Endodermal cell (in vitro differentiated cells): ENCODE data around the gene EAF2. TPM values are rescaled to one million over a fixed set of nuclear protein-coding genes. Genes with fewer than 3 reads are reported as not detected.

Experiments
- DNase-seq: peaks from one replicate; pipeline ENCODE4 v3.0.0-alpha.2; 2017
- H3K27ac ChIP-seq: 2 replicates; pipeline ENCODE4 v1.5.1; 2013; ENCODE audit warnings: mild to moderate bottlenecking, low read depth, low read length, moderate library complexity
- H3K27me3 ChIP-seq: 2 replicates; pipeline ENCODE4 v1.6.1; 2013; ENCODE audit warnings: mild to moderate bottlenecking, low read length, moderate library complexity; ENCODE audit not compliant: insufficient read depth, control insufficient read depth, poor library complexity, severe bottlenecking
- H3K36me3 ChIP-seq: 2 replicates; pipeline ENCODE4 v1.7.0; 2013; ENCODE audit warnings: mild to moderate bottlenecking, low read length, moderate library complexity; ENCODE audit not compliant: control insufficient read depth, insufficient read depth
- H3K4me1 ChIP-seq: one replicate; pipeline ENCODE4 v1.7.0; 2013; ENCODE audit warnings: low read length; ENCODE audit not compliant: control insufficient read depth, insufficient read depth
- H3K4me3 ChIP-seq: 2 replicates; pipeline ENCODE4 v1.5.1; 2013; ENCODE audit warnings: mild to moderate bottlenecking, low read length, moderate library complexity
- H3K9ac ChIP-seq: 2 replicates; pipeline ENCODE4 v1.6.1; 2013; ENCODE audit warnings: mild to moderate bottlenecking, low read length, moderate library complexity; ENCODE audit not compliant: poor library complexity, severe bottlenecking; ENCODE audit errors: extremely low read depth
- H3K9me3 ChIP-seq: 2 replicates; pipeline ENCODE4 v1.6.1; 2013; ENCODE audit warnings: mild to moderate bottlenecking, low read length, moderate library complexity; ENCODE audit not compliant: control insufficient read depth
- H3K27ac Mint-ChIP-seq: 2 replicates; pipeline ENCODE4 v1.8.0; 2020; ENCODE audit warnings: mixed read lengths
- H3K27me3 Mint-ChIP-seq: 2 replicates; pipeline ENCODE4 v1.8.0; 2021; ENCODE audit warnings: mild to moderate bottlenecking, mixed read lengths; ENCODE audit not compliant: insufficient read depth
- H3K36me3 Mint-ChIP-seq: 2 replicates; pipeline ENCODE4 v1.8.0; 2020; ENCODE audit warnings: low read depth, mixed read lengths
- H3K4me1 Mint-ChIP-seq: 2 replicates; pipeline ENCODE4 v1.8.0; 2020; ENCODE audit warnings: mixed read lengths
- H3K4me3 Mint-ChIP-seq: 2 replicates; pipeline ENCODE4 v1.8.0; 2020; ENCODE audit warnings: mild to moderate bottlenecking, moderate library complexity, mixed read lengths
- H3K9me3 Mint-ChIP-seq: 2 replicates; pipeline ENCODE4 v1.8.0; 2020; ENCODE audit warnings: mild to moderate bottlenecking, mixed read lengths
- WGBS, 2 experiments: methylation state at CpG; one replicate each; pipeline versions ENCODE4 v1.1.5 to v1.1.7; 2013; ENCODE audit warnings: missing lambda C conversion rate in 2 of 2, mixed read lengths in 1 of 2; ENCODE audit not compliant: insufficient coverage in 1 of 2, insufficient read length in 1 of 2; 5-methylcytosine and 5-hydroxymethylcytosine counted together
- total RNA-seq, 2 donors: library from RNA; stranded (reverse); fragmentation: NEBNext Ultra II Directional in 1 of 2; extraction: Animal tissue kit (Norgen Biotek cat#: 25700) in 1 of 2; gene quantifications; 2 replicates in 1 of 2; 3 replicates in 1 of 2; pipeline ENCODE4 v1.2.1, GENCODE V29; 2021
- TF ChIP-seq, protein P1 (sequence below): fragments of 200-600 bp; sonication (generic); conservative IDR thresholded peaks from 2 replicates; pipeline ENCODE4 v1.5.0; 2021; ENCODE audit warnings: antibody characterized with exemption, mild to moderate bottlenecking

EAF2 gene
- total RNA-seq, 2 donors from 2014 or later = 3.5 to 4.6 TPM

DNA sequence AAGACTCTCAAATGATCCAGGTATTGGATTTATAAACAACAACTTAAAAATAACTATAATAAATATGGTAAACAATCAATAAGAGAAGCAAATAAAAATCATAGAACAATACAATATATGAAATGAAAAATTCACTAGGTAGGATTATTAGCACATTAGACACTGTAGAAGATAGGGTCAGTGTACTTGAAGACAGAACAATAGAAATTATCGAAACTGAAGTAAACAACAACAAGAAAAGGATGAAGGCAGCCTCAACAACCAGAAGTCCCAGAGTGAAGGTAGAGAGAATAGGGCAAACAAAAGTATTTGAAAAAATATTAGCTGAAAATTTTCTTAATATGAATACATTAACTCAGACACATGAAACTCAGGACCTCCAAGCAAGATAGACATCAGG is 12.0 kb upstream of the EAF2 start:
- no peak overlapping the region for H3K27ac Mint-ChIP-seq
- peaks cover 86% of the 10 kb centered on the region for H3K36me3 ChIP-seq

DNA sequence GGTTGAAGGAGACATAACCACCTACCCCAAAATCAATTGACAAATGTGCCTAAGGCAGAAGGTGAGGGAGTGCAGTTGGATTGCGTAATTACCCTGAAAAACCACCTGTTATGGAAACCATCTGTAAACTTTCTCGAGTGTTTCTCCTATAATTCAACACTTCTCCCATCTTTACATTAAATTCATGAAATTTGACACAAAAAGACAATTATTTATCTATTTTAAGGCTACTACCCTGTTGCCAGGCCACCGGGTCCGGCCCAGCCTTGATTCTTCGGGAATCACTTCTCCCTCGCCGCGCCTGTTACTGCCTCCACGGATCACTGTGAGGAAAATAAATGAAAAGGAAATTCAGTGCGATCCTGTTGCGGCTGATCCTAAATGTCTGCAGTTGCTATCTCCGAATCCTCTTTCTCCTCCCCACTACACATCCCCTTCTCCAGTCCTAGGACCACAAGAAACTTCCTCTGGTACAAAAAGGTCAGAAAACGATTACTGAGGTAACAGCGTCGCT is 795 bp upstream of the EAF2 start:
- Histone ChIP-seq H3K4me1 (no peaks in the 10 kb centered on the region), H3K4me3 (peak overlapping the region; percentile 86), H3K27ac (no peak overlapping the region), H3K27me3 (peaks cover 18% of the 10 kb centered on the region), H3K9me3 (no peaks in the 10 kb centered on the region), H3K9ac (peak overlapping the region; percentile 89), H3K36me3 (peaks cover 31% of the 10 kb centered on the region)
- Mint-ChIP-seq H3K9me3 (no peaks in the 10 kb centered on the region), H3K36me3 (peaks cover 15% of the 10 kb centered on the region), H3K27ac (peak overlapping the region; percentile 88), H3K4me1 (peaks cover 14% of the 10 kb centered on the region), H3K4me3 (peak overlapping the region; percentile 83), H3K27me3 (peaks cover 24% of the 10 kb centered on the region)
- TF ChIP-seq, protein P1, sequence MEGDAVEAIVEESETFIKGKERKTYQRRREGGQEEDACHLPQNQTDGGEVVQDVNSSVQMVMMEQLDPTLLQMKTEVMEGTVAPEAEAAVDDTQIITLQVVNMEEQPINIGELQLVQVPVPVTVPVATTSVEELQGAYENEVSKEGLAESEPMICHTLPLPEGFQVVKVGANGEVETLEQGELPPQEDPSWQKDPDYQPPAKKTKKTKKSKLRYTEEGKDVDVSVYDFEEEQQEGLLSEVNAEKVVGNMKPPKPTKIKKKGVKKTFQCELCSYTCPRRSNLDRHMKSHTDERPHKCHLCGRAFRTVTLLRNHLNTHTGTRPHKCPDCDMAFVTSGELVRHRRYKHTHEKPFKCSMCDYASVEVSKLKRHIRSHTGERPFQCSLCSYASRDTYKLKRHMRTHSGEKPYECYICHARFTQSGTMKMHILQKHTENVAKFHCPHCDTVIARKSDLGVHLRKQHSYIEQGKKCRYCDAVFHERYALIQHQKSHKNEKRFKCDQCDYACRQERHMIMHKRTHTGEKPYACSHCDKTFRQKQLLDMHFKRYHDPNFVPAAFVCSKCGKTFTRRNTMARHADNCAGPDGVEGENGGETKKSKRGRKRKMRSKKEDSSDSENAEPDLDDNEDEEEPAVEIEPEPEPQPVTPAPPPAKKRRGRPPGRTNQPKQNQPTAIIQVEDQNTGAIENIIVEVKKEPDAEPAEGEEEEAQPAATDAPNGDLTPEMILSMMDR = no peak
- no peak for DNase-seq
- 22 to 30% methylated on average over 10 to 15 of the region's 15 CpGs for WGBS, 2 experiments

More for the DNA sequence above, 12.0 kb upstream of the EAF2 start:
- Histone ChIP-seq H3K27me3 (no peaks in the 10 kb centered on the region), H3K27ac (no peak overlapping the region), H3K4me1 (no peaks in the 10 kb centered on the region), H3K9ac (no peak overlapping the region), H3K9me3 (peaks cover 30% of the 10 kb centered on the region), H3K4me3 (no peak overlapping the region)
- no peak for DNase-seq
- Mint-ChIP-seq H3K4me3 (no peak overlapping the region), H3K27me3 (no peaks in the 10 kb centered on the region), H3K9me3 (peaks cover 13% of the 10 kb centered on the region), H3K4me1 (no peaks in the 10 kb centered on the region), H3K36me3 (peaks cover 81% of the 10 kb centered on the region)
- 100% methylated on average over 1 of the region's 1 CpG; no CpG with 5 or more reads in 1 of the 2 experiments for WGBS, 2 experiments
- TF ChIP-seq, protein P1 = no peak

DNA sequence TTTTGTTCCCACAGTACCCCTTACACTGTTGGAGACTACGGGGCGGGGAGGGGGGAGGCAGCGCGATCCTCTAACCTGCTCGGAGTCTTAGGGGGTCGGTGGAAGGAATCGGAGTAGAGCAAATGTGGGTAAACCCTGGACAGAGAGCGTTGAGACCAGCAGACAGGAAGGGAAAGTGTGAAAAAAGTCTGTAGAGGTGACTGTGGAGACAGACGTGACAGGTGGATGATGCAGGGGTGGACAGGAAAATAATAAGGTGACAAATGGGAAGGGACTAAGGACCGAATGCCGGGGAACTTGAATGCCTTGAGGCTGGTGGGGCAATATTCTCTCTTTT is 424 bp downstream of the EAF2 start:
- H3K4me3 ChIP-seq = peak overlapping the region; percentile 86
- H3K27me3 ChIP-seq = peaks cover 18% of the 10 kb centered on the region
- H3K36me3 ChIP-seq = peaks cover 28% of the 10 kb centered on the region
- no peaks in the 10 kb centered on the region for H3K9me3 ChIP-seq
- H3K9ac ChIP-seq = peak overlapping the region; percentile 89
- Mint-ChIP-seq H3K36me3 (peaks cover 15% of the 10 kb centered on the region), H3K27me3 (peaks cover 24% of the 10 kb centered on the region), H3K4me3 (peak overlapping the region; percentile 83), H3K27ac (peak overlapping the region; percentile 88), H3K4me1 (peaks cover 14% of the 10 kb centered on the region), H3K9me3 (peaks cover 3% of the 10 kb centered on the region)
- TF ChIP-seq, protein P1 = no peak
- DNase-seq = no peak
- 0 to 1% methylated on average over 2 to 10 of the region's 11 CpGs for WGBS, 2 experiments
- no peak overlapping the region for H3K27ac ChIP-seq
- H3K4me1 ChIP-seq = no peaks in the 10 kb centered on the region
